ENCODE results near the gene MTFMT.

MTFMT gene

DNA sequence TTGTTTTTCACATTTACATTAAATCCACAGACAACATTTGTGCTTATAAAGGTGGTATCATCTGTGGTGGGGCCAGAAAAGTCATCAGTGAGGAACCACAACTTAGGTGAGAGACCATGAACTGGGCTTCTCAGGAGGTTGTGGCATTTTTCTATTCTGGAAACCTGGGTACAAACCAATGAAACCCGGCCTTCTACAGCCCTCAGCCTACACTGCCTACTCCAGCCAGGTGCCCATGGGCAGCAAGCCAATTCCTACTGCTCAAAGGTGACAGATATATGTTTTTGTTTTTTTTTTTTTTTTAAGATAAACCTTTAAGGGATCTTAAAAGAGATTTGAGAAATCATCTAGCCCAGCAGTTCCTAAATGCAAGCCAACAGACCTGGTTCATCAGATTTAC is 60.0 kb downstream of the MTFMT start:
- TF ChIP-seq, protein P1, sequence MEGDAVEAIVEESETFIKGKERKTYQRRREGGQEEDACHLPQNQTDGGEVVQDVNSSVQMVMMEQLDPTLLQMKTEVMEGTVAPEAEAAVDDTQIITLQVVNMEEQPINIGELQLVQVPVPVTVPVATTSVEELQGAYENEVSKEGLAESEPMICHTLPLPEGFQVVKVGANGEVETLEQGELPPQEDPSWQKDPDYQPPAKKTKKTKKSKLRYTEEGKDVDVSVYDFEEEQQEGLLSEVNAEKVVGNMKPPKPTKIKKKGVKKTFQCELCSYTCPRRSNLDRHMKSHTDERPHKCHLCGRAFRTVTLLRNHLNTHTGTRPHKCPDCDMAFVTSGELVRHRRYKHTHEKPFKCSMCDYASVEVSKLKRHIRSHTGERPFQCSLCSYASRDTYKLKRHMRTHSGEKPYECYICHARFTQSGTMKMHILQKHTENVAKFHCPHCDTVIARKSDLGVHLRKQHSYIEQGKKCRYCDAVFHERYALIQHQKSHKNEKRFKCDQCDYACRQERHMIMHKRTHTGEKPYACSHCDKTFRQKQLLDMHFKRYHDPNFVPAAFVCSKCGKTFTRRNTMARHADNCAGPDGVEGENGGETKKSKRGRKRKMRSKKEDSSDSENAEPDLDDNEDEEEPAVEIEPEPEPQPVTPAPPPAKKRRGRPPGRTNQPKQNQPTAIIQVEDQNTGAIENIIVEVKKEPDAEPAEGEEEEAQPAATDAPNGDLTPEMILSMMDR (IDR thresholded peaks at IDR 0.05; ENCODE audit: insufficient read depth, low read length), result no peak
- TF ChIP-seq SPI1 (IDR thresholded peaks at IDR 0.05; ENCODE audit: borderline replicate concordance, low read depth) (no peak), POLR2AphosphoS5 (IDR thresholded peaks at IDR 0.05; ENCODE audit: low read depth) (no peak)
- TF ChIP-seq, protein P2, sequence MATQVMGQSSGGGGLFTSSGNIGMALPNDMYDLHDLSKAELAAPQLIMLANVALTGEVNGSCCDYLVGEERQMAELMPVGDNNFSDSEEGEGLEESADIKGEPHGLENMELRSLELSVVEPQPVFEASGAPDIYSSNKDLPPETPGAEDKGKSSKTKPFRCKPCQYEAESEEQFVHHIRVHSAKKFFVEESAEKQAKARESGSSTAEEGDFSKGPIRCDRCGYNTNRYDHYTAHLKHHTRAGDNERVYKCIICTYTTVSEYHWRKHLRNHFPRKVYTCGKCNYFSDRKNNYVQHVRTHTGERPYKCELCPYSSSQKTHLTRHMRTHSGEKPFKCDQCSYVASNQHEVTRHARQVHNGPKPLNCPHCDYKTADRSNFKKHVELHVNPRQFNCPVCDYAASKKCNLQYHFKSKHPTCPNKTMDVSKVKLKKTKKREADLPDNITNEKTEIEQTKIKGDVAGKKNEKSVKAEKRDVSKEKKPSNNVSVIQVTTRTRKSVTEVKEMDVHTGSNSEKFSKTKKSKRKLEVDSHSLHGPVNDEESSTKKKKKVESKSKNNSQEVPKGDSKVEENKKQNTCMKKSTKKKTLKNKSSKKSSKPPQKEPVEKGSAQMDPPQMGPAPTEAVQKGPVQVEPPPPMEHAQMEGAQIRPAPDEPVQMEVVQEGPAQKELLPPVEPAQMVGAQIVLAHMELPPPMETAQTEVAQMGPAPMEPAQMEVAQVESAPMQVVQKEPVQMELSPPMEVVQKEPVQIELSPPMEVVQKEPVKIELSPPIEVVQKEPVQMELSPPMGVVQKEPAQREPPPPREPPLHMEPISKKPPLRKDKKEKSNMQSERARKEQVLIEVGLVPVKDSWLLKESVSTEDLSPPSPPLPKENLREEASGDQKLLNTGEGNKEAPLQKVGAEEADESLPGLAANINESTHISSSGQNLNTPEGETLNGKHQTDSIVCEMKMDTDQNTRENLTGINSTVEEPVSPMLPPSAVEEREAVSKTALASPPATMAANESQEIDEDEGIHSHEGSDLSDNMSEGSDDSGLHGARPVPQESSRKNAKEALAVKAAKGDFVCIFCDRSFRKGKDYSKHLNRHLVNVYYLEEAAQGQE (IDR thresholded peaks at IDR 0.05; ENCODE audit: insufficient replicate concordance, low read depth), result no peak

DNA sequence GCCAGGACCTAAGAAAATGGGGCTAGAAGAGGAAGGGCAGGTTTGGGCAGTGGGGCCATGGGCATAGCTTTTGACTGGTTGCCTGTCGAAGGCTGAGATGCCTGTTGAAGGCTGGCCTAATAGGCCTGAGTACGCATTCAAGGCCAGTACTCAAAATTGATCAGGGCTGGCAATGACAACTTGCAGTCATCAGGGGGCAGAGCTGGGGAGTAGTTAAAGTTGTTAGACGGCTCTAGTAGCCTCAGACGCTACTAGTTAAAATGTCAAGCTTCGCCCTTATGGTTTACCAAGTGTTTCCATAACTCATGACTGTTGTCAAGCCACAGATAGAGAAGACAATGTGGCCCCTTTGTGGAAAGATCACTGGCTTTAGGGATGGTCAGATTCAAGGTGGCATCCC is 68.4 kb downstream of the MTFMT start:
- Histone ChIP-seq H3K27ac (replicated peaks) (no peak overlapping the region), H3K27me3 (ENCODE audit: insufficient read depth, poor library complexity, severe bottlenecking) (no peaks in the 10 kb centered on the region), H3K4me3 (replicated peaks; ENCODE audit: insufficient read depth, low read length) (no peak overlapping the region)
- TF ChIP-seq, protein P2 (IDR thresholded peaks at IDR 0.05; ENCODE audit: insufficient replicate concordance, low read depth), result no peak
- TF ChIP-seq POLR2AphosphoS5 (IDR thresholded peaks at IDR 0.05; ENCODE audit: low read depth) (no peak), GABPA (IDR thresholded peaks at IDR 0.05; ENCODE audit: low read depth) (no peak), SPI1 (IDR thresholded peaks at IDR 0.05; ENCODE audit: borderline replicate concordance, low read depth) (no peak)
- TF ChIP-seq, protein P1 (IDR thresholded peaks at IDR 0.05; ENCODE audit: insufficient read depth, low read length), result no peak
- no peak for DNase-seq (ENCODE audit: low read depth in 1 of 2, low spot score in 1 of 2)

More for the DNA sequence above, 60.0 kb downstream of the MTFMT start:
- Histone ChIP-seq H3K27me3 (ENCODE audit: insufficient read depth, poor library complexity, severe bottlenecking) (no peaks in the 10 kb centered on the region), H3K4me3 (replicated peaks; ENCODE audit: insufficient read depth, low read length) (no peak overlapping the region), H3K27ac (replicated peaks) (no peak overlapping the region)
- no peak for DNase-seq (ENCODE audit: low read depth in 1 of 2, low spot score in 1 of 2)

DNA sequence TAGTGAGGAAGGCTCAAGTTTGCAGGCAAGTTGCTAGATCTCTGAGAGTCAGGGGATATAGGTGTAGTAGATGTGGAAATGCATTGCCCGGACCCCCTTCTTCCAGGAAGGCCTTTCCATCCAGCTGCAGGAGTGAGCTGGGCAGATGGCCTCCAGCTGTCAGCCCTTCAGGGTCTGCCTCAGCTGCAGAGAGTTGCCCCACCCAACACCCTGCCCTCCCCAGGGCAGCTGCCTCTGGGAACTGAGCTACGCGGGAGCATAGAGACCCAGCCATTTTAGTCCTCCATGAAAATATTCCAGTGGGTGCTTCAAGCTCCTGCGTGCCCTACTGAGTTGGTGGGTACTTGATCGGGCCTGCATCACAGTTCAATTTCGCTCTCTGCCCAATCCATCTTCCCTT is 69.3 kb downstream of the MTFMT start:
- no peak overlapping the region for H3K4me3 ChIP-seq (replicated peaks; ENCODE audit: insufficient read depth, low read length)
- DNase-seq (ENCODE audit: low read depth in 1 of 2, low spot score in 1 of 2), result no peak
- no peak overlapping the region for H3K27ac ChIP-seq (replicated peaks)
- no peaks in the 10 kb centered on the region for H3K27me3 ChIP-seq (ENCODE audit: insufficient read depth, poor library complexity, severe bottlenecking)
- no peak for TF ChIP-seq GABPA (IDR thresholded peaks at IDR 0.05; ENCODE audit: low read depth)
- TF ChIP-seq, protein P2 (IDR thresholded peaks at IDR 0.05; ENCODE audit: insufficient replicate concordance, low read depth), result no peak

DNA sequence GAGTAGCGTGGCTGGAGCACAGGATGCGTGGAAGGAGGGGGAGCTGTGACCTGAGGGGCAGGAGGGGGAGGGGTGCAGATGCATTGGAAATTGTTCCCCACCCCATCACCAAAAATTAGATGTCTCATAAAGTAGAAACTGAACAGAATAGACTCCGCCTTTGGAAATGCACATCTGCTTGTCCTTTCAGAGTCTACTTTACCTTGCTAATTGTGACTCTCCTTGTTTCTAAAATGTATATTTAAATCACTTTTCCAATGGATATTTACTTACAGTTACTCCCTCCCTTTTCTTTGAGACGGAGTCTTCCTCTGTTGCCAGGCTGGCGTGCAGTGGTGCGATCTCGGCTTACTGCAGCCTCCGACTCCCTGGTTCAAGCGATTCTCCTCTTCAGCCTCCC is 70.3 kb downstream of the MTFMT start:
- no peak for TF ChIP-seq GABPA (IDR thresholded peaks at IDR 0.05; ENCODE audit: low read depth)
- no peak for DNase-seq (ENCODE audit: low read depth in 1 of 2, low spot score in 1 of 2)
- no peak overlapping the region for H3K4me3 ChIP-seq (replicated peaks; ENCODE audit: insufficient read depth, low read length)
- no peaks in the 10 kb centered on the region for H3K27me3 ChIP-seq (ENCODE audit: insufficient read depth, poor library complexity, severe bottlenecking)
- H3K27ac ChIP-seq (replicated peaks), result no peak overlapping the region

All from HL-60 (cell line).